ENCODE measurements around the gene POLN.

The POLN gene

DNA sequence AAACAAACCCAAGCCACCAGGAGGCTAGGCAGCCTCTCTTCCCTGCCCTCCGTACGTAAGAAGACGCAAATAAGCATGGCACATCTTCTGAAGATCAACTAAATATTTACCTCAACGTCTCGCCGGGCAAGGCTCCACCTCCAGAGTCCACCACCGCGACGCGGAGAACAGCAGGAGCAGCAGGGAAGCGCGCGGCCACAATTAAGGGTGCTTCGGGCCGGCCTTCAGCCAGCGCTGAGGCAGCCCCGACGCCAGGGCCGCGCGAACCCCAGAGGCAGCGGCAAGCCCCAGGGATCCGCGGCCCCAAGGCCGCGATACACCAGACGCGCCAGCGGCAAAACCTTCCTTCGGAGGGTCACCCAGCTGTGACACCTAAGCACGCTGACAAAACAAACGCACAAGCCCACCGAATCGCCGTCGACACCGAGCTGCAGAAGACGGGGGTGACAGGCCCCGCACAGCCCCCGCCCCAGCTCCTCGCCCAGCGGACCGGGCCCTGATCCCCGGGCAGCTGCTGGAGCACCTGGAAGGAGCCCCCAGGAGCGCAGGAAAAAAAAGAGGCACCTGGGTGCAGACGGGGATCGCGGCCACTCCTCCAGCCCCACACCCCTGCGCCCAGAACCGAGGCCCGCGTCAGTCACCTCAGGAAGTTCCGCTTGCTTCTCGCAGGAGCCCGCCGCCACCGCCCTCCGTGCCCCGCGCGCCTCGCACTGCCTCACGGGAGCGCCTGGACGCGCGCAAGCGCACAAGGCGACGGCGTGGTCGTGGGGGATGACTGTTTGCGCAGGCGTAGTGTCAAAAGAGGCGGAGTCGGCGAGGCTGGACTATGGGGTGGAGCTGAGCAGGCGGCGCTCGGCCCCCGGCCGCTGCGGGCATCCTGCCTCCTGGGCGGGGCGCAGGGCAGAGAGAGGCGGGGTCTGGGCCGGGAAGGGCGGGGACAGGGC is at the start of gene POLN, which contains the start of gene HAUS3:
POLN (minus strand) TSS at position 712 of the 944 bp plus-strand sequence. CDS start 12,890 bp downstream, outside the sequence.
HAUS3 (minus strand) TSS at position 712 of the 944 bp plus-strand sequence. CDS start 1,175 bp downstream, outside the sequence.
- peak; percentile 98 to 99 for DNase-seq

- DNase-seq = peak in 1 of 2 donors; percentile 6
Observed at GRCh38 chr4:2290974-2291704, 49.2 kb upstream of the POLN start.

DNA sequence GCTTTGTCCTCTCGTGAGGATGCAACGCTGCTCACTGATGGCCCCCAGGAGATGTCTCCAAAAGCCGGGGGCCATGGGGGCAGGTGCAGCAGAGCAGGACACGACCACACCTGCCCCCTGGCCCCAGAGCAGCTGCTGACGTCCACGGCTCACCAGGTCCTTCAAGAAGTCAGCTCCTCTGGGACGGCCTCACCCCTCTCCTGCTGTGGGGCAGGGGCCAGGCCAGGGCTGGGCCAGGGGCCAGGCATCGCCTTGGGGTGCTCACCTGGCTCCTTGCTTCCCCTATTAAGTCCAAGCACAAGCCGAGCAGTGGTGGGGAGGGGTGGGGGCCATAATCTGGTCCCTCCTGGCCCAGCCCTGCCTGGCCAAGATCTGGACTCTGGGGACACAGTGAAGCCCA is 48.6 kb upstream of the POLN start:
- no peak for DNase-seq

- DNase-seq = no peak
Observed at GRCh38 chr4:2289955-2290333, 48.0 kb upstream of the POLN start.

GRCh38 chr4:2289311-2289954 is 47.5 kb upstream of the POLN start:
- DNase-seq = no peak

DNA sequence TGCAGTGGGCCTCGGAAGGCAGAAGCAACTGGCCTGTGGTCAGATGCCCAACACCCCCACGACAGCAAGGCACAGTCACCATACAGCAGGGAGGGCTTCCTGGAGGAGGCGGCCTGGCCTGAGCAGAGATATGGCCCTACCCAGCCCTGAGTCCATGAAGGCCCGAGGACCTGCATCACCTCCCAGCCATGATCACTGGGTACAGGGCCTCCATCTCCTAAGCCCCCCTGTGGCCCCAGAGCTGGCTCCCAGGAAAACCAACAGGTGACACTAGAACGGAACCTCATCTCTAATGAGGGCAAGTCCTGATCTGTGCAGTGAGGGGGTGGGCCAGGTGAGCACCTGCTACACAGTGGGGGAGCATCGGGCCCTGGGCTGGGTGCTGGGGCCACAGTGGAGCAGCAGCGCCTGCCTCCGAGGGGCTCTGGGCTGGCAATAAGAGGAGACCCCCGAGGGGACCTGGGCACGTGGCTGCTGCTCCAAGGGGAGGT is 46.2 kb upstream of the POLN start:
- DNase-seq = no peak

DNA sequence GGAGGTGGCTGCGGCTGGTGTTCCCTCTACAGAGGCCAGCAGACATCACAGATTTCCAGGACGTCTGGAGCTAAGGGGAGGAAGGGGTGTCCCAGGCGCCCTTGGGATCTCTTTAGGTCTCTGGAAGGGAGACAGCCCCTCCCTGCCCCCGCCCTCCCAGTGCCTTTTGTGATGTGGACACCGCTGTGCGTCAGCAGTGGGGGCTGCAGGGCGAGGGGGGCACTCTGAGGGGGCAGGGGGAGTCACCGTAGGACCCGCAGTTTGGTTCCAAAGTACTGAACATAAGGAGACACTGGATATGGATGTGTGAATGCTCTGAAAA is 45.6 kb upstream of the POLN start:
- no peak for DNase-seq

- no peak for DNase-seq
Observed at GRCh38 chr4:2286904-2287593, 45.1 kb upstream of the POLN start.

DNA sequence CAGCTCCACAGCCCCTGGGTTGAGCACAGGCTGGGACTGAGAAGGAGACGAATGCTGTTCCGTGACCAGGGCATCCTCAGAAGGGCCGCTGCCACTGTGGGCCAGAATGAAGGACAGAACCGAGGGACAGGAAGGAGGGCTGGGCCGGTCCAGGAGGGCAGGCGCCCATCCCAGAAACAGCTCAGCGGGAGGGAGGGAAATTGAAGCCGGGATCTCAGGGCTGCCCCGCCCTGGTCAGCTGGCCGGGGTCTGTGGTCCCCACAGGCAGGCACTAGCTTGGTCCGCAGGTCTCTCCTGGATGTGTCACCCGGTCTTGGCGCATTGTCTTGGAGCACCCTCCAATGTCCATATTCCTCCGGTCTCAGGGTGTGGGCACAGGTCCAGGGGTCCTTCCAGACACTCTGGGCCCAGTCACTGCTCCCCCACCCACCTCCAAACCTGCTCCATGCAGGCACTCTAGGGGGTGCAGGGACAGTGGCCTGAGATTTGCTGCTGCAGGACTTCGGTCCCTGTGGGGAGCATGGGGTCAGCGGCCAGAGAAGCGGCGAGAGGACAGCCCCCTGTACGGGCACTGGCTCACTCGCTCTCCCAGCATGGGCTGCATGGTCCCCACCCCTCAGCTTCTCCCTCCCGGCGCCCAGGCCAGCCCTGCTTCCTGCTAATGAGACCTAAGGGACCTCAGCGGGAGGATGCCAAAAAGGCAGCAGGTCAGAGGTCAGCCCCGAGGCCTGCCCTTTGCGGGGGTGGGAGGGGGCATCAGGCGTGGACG is 43.9 kb upstream of the POLN start:
- DNase-seq = no peak

DNA sequence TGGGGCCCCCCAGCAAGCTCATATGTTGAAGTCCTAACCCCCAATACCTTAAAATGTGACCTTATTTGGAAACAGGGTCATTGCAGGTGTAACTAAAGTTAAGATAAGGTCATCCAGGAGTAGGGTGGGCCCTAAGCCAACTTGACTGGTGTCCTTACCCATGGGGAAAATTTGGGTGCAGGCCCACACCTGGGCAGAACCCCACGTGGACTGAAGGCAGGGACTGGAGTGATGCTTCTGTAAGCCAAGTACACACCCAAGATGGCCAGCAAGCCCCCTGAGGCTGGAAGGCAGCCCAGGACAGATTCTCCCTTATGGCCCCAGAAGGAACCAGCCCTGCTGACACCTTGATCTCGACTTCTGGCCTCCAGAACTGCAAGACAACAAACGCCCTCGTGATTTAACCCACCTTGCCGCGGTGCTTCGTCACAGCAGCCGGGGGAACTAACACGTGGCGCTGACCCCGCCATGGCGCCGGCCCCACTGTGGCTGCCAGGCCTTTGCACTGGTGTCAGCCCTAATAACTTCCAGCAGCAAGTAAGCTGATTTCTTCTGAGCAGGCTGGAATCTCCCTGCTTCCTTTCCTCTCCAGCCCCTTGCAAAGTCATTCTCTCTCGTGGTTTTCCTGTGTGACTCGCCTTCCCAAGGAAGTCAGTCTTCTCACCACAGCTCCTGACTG is 43.2 kb upstream of the POLN start:
- DNase-seq = no peak

DNA sequence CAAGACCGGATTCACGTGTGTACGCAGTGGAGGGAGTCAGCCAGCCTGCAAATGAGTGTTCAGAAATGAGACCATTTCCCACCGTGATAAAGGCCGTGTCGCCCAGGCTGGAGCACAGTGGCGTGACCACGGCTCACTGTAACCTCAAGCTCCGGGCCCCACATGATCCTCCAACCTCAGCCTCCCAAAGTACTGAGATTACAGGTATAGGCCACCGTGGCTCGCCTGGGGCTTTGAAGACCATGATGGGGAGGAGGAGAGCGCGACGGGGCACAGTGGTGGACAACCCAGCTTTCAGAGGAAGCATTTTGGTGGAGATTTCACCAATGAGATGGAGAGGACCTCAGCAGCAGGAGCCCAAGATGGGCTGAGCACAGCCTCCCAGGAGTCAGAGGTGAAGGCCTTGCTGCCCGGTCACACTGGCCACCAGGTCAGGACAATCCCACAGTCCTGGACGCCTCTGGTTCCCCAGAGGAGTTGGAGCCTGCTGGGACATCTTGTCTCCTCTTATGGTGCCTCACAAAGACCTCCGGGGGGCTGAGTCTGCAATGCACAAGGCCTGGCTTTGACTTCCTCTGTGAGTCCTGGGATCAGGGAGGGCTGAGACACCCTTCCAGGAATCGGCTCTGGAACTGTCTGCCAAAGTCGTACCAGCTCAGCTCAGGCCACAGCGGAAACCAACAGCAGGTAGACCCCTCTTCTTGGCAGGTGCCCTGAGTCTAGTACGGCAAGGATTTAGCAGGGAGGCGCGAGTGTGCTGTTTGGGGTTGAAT is 42.4 kb upstream of the POLN start:
- DNase-seq = no peak

- no peak for DNase-seq
Observed at GRCh38 chr4:2283199-2283711, 41.3 kb upstream of the POLN start.

- peak in 1 of 2 donors; percentile 18 for DNase-seq
Observed at GRCh38 chr4:2281575-2282343, 39.8 kb upstream of the POLN start.

DNA sequence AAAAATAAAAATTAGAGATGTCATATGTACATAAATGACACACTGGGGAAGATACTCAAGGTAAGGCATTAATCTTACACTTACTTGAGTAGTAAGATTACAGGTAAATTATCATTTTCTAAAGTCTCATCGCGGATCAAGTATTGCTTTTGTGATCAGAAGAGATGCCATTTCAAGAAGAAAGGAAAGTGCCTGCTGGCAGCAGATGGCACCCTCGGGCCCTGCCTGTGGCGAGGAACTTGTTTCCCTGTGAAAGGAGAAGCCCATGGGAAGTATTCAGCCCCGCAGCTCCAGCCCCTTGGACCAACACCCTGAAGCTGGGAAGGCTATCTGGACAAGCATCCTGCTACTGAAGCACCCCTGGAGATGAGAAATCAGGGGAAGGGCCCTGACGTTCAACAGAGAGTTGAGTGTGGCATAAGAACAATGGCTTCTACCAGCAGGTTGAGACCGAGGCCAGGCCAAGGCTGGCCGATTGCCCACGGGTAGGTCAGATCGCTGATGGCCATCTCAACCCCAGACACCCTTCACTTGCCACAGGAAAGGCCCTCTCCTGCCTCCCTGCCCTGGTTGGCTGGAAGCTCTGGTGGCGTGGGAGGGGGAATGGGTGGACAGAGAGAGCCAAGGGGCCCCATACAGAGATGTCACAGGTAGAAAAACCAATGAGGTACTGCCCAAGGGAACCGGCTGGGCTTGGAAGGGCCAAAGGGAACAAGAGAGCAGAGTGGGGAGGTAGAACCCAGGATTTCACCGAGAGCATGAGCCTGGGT is 38.8 kb upstream of the POLN start:
- no peak for DNase-seq

- DNase-seq = no peak
Observed at GRCh38 chr4:2277956-2278355, 36.0 kb upstream of the POLN start.

- no peak for DNase-seq
Observed at GRCh38 chr4:2276581-2277325, 34.8 kb upstream of the POLN start.

DNA sequence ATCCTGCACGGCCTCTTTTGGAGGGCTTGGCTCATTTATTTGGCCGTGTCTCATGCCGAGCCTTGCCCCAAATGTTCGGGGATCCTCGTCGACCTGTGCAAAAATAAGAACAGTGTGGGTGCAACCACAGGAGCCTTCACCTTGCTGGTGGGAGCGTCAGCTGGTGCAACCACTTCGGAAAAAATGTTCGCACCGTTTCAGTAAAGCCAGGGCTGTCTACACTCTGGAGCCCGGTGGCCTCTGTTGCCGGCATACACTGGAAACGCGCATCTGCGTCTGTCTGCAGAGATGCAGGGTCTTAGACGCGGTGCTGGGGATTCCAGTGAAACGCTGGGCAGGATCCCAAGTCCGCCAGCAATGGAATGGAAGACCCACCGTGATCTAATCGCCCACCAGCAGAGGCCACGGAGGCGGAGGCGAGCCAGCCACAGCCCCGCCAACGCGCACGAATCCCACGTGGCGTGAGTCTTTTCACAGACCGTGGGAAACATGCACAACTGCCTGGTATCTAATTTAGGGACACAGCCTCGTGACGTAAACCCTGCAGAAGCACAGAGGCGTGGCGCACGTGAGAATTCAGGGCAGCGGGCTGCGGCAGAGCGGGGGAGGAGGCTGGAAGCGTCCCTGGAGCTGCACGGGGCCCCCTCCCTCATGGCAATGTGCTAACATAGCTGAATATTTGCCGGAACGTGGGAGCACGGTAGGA is 33.8 kb upstream of the POLN start:
- DNase-seq = no peak

Measured in inflammatory macrophage treated with lipopolysaccharide for 1 hour (primary cell).